ENCODE measurements around the gene MAZ.

DNA sequence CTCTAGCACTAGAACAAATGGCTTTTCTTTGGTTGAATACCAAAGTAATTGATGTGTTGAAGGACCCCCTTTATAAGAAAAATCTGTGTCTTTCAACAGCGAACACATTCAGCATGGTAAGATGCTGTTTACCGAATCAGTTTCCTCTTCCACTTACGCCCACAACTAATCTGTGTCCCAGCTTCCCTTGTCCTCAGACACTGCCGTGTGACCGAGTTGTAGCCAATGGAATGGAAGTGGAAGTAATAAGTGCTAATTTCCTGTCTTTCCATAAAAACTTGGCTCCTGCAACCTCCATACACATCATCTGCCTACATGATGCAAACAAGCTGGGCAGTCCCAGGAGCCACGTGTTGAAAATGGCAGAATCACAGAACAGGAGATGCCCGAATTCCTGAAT lies 46.3 kb downstream of the MAZ start:
- TF ChIP-seq CTCF (IDR thresholded peaks at IDR 0.05) = no peak
- TF ChIP-seq REST (IDR thresholded peaks at IDR 0.05; ENCODE audit: insufficient read depth in 1 of 2, low read depth in 2 of 2, low read length in 1 of 2) = no peak
- no peak for TF ChIP-seq POLR2AphosphoS5 (IDR thresholded peaks at IDR 0.05; ENCODE audit: low read depth, low read length)
- TF ChIP-seq SIN3A (IDR thresholded peaks at IDR 0.05; ENCODE audit: borderline replicate concordance, insufficient read depth, low read depth, low read length) = no peak
